SK-N-SH treated with all-trans-retinoic acid at 6 μM for 48 hours (cell line): ENCODE results near the gene PPIH.

Source experiments
- ATAC-seq: fragments of 200-7000 bp; cut with Tn5 transposase; 3 replicates; pipeline ENCODE4 v1.9.1; 2020; ENCODE audit warnings: mild to moderate bottlenecking, moderate library complexity
- ARNTL ChIP-seq: fragments of 450-650 bp; formaldehyde crosslinking; IDR thresholded peaks from 2 replicates; pipeline ENCODE4 v1.5.0; 2020; ENCODE audit warnings: low read depth, mild to moderate bottlenecking, moderate library complexity, borderline replicate concordance
- BACH2 ChIP-seq: fragments of 250-450 bp; sonication (Bioruptor Pico); IDR thresholded peaks from 2 replicates; pipeline ENCODE4 v1.9.0; 2021; ENCODE audit warnings: mild to moderate bottlenecking, borderline replicate concordance
- CREB5 ChIP-seq: fragments of 250-450 bp; sonication (Bioruptor Pico); IDR thresholded peaks from 2 replicates; pipeline ENCODE4 v1.5.1; 2020; ENCODE audit warnings: low read depth, mild to moderate bottlenecking, moderate library complexity
- CSDC2 ChIP-seq: fragments of 250-450 bp; sonication (Bioruptor Pico); IDR thresholded peaks from 2 replicates; pipeline ENCODE4 v1.5.0; 2020; ENCODE audit warnings: mild to moderate bottlenecking, moderate library complexity
- CSRNP3 ChIP-seq: fragments of 250-450 bp; sonication (Bioruptor Pico); IDR thresholded peaks from 2 replicates; pipeline ENCODE4 v1.5.1; 2021; ENCODE audit warnings: mild to moderate bottlenecking, moderate library complexity
- ESRRG ChIP-seq: fragments of 250-450 bp; sonication (Bioruptor Pico); IDR thresholded peaks from 2 replicates; pipeline ENCODE4 v1.6.1; 2021; ENCODE audit warnings: mild to moderate bottlenecking
- GLIS3 ChIP-seq: fragments of 250-450 bp; sonication (Bioruptor Pico); IDR thresholded peaks from 2 replicates; pipeline ENCODE4 v1.5.0; 2020; ENCODE audit warnings: mild to moderate bottlenecking, moderate library complexity
- ISL1 ChIP-seq: fragments of 250-450 bp; sonication (Bioruptor Pico); IDR thresholded peaks from 2 replicates; pipeline ENCODE4 v2.1.2; 2022; ENCODE audit warnings: mild to moderate bottlenecking, moderate library complexity
- OSR1 ChIP-seq: fragments of 250-450 bp; sonication (Bioruptor Pico); IDR thresholded peaks from 2 replicates; pipeline ENCODE4 v1.8.0; 2022; ENCODE audit warnings: moderate library complexity, mild to moderate bottlenecking, inconsistent platforms
- PATZ1 ChIP-seq: fragments of 250-450 bp; sonication (Bioruptor Pico); IDR thresholded peaks from 2 replicates; pipeline ENCODE4 v1.8.0; 2020; ENCODE audit warnings: mild to moderate bottlenecking, moderate library complexity, borderline replicate concordance
- PPARA ChIP-seq: fragments of 250-450 bp; sonication (Bioruptor Pico); IDR thresholded peaks from 2 replicates; pipeline ENCODE4 v1.5.0; 2020; ENCODE audit warnings: mild to moderate bottlenecking, borderline replicate concordance
- RARB ChIP-seq: fragments of 250-450 bp; sonication (Bioruptor Pico); IDR thresholded peaks from 2 replicates; pipeline ENCODE4 v1.8.0; 2021; ENCODE audit warnings: mild to moderate bottlenecking, moderate library complexity
- SNAI2 ChIP-seq: fragments of 250-450 bp; sonication (Bioruptor Pico); IDR thresholded peaks from 2 replicates; pipeline ENCODE4 v1.5.0; 2020; ENCODE audit warnings: mild to moderate bottlenecking, moderate library complexity
- TCF4 ChIP-seq: fragments of 250-450 bp; sonication (Bioruptor Pico); IDR thresholded peaks from 2 replicates; pipeline ENCODE4 v1.8.0; 2021; ENCODE audit warnings: mild to moderate bottlenecking, moderate library complexity, borderline replicate concordance
- TOX ChIP-seq: fragments of 250-450 bp; sonication (Bioruptor Pico); IDR thresholded peaks from 2 replicates; pipeline ENCODE4 v1.8.0; 2021; ENCODE audit warnings: mild to moderate bottlenecking, moderate library complexity, borderline replicate concordance
- ZC3H10 ChIP-seq: fragments of 250-450 bp; sonication (Bioruptor Pico); IDR thresholded peaks from 2 replicates; pipeline ENCODE4 v1.5.1; 2021; ENCODE audit warnings: mild to moderate bottlenecking, moderate library complexity
- ZFP3 ChIP-seq: fragments of 250-450 bp; sonication (Bioruptor Pico); IDR thresholded peaks from 2 replicates; pipeline ENCODE4 v1.5.0; 2020; ENCODE audit warnings: mild to moderate bottlenecking, moderate library complexity
- ZFP30 ChIP-seq: fragments of 450-650 bp; formaldehyde crosslinking; IDR thresholded peaks from 2 replicates; pipeline ENCODE4 v1.5.0; 2022; ENCODE audit warnings: mild to moderate bottlenecking, moderate library complexity
- ZNF565 ChIP-seq: fragments of 450-650 bp; formaldehyde crosslinking; conservative IDR thresholded peaks from 2 replicates; pipeline ENCODE4 v1.5.0; 2020; ENCODE audit warnings: low read depth, mild to moderate bottlenecking, moderate library complexity
- ZNF8 ChIP-seq: fragments of 450-650 bp; formaldehyde crosslinking; IDR thresholded peaks from 2 replicates; pipeline ENCODE4 v1.5.0; 2020; ENCODE audit warnings: mild to moderate bottlenecking, moderate library complexity
- TF ChIP-seq, protein P1 (sequence below): fragments of 250-450 bp; sonication (Bioruptor Pico); IDR thresholded peaks from 2 replicates; pipeline ENCODE4 v1.8.0; 2021; ENCODE audit warnings: low read depth, mild to moderate bottlenecking, moderate library complexity, borderline replicate concordance
- TF ChIP-seq, protein P2 (sequence below): fragments of 250-450 bp; sonication (Bioruptor Pico); IDR thresholded peaks from 2 replicates; pipeline ENCODE4 v1.5.0; 2020; ENCODE audit warnings: mild to moderate bottlenecking, moderate library complexity

The PPIH gene

GRCh38 chr1:42676534-42677087 lies 18.4 kb downstream of the PPIH start:
- no peak for ATAC-seq
- no peak for TF ChIP-seq PATZ1 (CRISPR knock-in tag)
- no peak for TF ChIP-seq CSDC2
- no peak for TF ChIP-seq PPARA (CRISPR knock-in tag)
- TF ChIP-seq, protein P1, sequence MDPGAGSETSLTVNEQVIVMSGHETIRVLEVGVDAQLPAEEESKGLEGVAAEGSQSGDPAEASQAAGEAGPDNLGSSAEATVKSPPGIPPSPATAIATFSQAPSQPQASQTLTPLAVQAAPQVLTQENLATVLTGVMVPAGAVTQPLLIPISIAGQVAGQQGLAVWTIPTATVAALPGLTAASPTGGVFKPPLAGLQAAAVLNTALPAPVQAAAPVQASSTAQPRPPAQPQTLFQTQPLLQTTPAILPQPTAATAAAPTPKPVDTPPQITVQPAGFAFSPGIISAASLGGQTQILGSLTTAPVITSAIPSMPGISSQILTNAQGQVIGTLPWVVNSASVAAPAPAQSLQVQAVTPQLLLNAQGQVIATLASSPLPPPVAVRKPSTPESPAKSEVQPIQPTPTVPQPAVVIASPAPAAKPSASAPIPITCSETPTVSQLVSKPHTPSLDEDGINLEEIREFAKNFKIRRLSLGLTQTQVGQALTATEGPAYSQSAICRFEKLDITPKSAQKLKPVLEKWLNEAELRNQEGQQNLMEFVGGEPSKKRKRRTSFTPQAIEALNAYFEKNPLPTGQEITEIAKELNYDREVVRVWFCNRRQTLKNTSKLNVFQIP (CRISPR knock-in tag): no peak
- TF ChIP-seq ESRRG: no peak
- no peak for TF ChIP-seq ZNF565
- no peak for TF ChIP-seq OSR1 (CRISPR knock-in tag)
- no peak for TF ChIP-seq SNAI2 (CRISPR knock-in tag)

DNA sequence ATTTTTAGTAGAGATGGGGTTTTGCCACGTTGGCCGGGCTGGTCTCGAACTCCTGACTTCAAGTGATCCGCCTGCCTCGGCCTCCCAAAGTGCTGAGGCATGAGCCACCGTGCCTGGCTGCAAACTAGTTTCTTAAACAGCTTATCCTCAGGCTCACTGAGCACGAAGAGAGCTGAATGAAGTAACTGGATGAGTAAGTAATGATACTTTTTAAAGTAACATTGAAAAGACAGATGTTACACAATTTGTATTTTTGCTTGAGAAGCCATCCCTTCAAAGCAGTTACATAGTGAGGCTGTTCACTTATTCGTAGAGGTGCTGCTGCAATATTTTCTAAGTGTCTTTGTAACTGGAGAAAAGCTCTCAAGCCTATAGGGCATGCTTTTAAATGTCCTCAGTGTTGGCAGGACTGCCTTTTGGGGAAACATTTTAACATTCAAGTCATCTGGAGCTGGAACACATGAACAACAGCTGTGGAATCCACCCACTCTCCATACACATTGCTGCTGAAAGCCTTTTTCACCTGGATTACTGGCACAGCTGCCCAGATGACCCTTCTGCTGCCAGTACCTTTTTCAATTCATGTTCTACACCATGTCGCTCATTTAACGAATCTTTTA lies 21.3 kb downstream of the PPIH start:
- TF ChIP-seq ESRRG (no peak), ZNF8 (CRISPR knock-in tag) (no peak), CSDC2 (no peak), BACH2 (CRISPR knock-in tag) (no peak), TCF4 (CRISPR knock-in tag) (no peak), ZFP3 (CRISPR knock-in tag) (no peak), PATZ1 (CRISPR knock-in tag) (no peak), SNAI2 (CRISPR knock-in tag) (no peak), TOX (CRISPR knock-in tag) (no peak), ARNTL (CRISPR knock-in tag) (no peak), ZFP30 (CRISPR knock-in tag) (no peak), GLIS3 (no peak)
- ATAC-seq: no peak

- no peak for ATAC-seq
- TF ChIP-seq ZNF565 (no peak), PATZ1 (CRISPR knock-in tag) (no peak), CREB5 (no peak), TOX (CRISPR knock-in tag) (no peak), ZC3H10 (CRISPR knock-in tag) (no peak), OSR1 (CRISPR knock-in tag) (no peak), ISL1 (no peak), RARB (CRISPR knock-in tag) (no peak), SNAI2 (CRISPR knock-in tag) (no peak), ESRRG (no peak), TCF4 (CRISPR knock-in tag) (no peak), BACH2 (CRISPR knock-in tag) (no peak), CSRNP3 (CRISPR knock-in tag) (no peak), GLIS3 (no peak)
- TF ChIP-seq, protein P1 (CRISPR knock-in tag): no peak
- TF ChIP-seq, protein P2, sequence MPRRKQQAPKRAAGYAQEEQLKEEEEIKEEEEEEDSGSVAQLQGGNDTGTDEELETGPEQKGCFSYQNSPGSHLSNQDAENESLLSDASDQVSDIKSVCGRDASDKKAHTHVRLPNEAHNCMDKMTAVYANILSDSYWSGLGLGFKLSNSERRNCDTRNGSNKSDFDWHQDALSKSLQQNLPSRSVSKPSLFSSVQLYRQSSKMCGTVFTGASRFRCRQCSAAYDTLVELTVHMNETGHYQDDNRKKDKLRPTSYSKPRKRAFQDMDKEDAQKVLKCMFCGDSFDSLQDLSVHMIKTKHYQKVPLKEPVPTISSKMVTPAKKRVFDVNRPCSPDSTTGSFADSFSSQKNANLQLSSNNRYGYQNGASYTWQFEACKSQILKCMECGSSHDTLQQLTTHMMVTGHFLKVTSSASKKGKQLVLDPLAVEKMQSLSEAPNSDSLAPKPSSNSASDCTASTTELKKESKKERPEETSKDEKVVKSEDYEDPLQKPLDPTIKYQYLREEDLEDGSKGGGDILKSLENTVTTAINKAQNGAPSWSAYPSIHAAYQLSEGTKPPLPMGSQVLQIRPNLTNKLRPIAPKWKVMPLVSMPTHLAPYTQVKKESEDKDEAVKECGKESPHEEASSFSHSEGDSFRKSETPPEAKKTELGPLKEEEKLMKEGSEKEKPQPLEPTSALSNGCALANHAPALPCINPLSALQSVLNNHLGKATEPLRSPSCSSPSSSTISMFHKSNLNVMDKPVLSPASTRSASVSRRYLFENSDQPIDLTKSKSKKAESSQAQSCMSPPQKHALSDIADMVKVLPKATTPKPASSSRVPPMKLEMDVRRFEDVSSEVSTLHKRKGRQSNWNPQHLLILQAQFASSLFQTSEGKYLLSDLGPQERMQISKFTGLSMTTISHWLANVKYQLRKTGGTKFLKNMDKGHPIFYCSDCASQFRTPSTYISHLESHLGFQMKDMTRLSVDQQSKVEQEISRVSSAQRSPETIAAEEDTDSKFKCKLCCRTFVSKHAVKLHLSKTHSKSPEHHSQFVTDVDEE (CRISPR knock-in tag): no peak
Observed at GRCh38 chr1:42680055-42680454, 21.8 kb downstream of the PPIH start.
